HG03064 (cell line): Measurements from ENCODE around the gene MDM1.

Experiments
- ATAC-seq: cut with Tn5 transposase; IDR thresholded peaks from one replicate; pipeline ENCODE4 v1.9.1; 2021; ENCODE audit warnings: low read depth; ENCODE audit not compliant: unreplicated experiment

The MDM1 gene, protein sequence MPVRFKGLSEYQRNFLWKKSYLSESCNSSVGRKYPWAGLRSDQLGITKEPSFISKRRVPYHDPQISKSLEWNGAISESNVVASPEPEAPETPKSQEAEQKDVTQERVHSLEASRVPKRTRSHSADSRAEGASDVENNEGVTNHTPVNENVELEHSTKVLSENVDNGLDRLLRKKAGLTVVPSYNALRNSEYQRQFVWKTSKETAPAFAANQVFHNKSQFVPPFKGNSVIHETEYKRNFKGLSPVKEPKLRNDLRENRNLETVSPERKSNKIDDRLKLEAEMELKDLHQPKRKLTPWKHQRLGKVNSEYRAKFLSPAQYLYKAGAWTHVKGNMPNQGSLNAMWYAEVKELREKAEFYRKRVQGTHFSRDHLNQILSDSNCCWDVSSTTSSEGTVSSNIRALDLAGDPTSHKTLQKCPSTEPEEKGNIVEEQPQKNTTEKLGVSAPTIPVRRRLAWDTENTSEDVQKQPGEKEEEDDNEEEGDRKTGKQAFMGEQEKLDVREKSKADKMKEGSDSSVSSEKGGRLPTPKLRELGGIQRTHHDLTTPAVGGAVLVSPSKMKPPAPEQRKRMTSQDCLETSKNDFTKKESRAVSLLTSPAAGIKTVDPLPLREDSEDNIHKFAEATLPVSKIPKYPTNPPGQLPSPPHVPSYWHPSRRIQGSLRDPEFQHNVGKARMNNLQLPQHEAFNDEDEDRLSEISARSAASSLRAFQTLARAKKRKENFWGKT

DNA sequence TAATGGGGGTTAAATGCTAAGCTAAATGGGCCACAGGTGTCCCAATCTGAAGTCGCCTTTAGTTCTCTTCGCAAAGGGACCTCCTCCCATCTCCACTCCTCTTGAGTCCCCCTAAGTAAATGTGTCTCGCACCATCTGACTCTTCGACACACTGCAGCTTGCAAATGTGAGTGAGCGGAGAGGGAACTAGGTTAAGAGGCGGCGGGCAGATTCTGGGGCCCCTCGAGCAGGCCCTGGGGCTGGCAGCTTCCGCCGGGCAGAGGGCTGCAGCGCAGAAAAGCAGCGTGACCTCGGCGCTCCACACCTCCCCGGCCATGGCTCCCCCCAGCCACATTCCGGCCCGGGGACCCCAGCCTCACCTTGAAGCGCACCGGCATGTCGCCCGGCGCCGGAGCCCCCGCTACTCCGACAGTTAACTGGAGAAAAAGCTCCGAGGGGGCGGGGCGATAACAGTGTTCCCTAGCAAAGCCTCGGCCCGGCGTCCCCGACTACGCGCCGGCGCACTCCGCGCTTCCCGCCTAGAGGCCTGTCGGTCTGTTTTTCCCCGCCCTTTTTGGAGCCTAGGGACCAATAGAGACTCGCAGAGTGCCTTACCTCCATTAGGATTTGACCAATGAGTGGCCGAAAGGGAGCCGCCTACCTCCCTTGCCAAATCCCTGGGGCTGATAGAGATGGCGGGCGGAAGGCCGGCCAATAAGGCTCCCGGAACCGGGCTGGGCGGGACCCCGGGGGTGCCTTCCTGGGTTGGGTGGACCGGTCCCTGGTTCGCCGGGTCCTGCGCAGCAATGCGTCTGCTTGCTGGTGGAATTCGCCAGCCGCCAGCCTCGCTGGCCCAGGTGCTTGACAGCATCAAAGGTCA lies at the start of gene MDM1:
MDM1 (minus strand) TSS at position 494 of the 859 bp plus-strand sequence; CDS start at position 377, 117 bp downstream.
- peak; percentile 98 for ATAC-seq

DNA sequence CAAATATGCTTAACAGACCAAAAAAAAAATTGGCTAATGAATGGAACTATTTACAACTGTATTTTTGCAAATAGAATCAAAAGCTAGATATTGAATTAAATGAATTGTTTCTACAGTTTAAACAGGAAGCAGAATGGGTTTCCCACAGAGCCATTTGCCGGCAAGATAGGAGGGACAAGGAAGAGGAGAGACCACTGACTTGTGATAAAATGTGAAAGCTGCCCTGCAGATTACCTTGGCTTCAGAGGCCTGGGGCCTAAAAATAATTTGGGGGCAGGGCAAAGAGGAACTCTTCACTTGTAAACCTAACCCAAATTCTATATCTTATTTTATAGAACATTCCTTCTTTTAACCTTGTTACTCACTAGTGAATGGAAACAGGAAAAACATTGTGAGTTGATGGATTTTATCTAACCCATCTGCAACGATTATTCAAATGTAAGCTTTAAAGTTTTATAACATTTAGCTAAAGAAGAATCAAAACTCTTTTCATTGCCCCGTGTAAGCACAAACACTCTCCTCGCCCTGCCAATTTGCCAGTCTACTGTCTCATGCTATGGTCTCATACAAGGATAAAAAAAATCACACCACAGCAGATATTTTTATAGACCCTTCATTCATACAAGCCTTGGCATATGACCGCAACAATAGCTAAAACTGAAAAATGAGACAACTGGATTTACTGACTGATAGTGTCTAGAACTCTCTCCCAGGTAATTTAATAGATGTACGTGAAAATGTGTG lies 49.5 kb upstream of the MDM1 start:
- ATAC-seq, result no peak

DNA sequence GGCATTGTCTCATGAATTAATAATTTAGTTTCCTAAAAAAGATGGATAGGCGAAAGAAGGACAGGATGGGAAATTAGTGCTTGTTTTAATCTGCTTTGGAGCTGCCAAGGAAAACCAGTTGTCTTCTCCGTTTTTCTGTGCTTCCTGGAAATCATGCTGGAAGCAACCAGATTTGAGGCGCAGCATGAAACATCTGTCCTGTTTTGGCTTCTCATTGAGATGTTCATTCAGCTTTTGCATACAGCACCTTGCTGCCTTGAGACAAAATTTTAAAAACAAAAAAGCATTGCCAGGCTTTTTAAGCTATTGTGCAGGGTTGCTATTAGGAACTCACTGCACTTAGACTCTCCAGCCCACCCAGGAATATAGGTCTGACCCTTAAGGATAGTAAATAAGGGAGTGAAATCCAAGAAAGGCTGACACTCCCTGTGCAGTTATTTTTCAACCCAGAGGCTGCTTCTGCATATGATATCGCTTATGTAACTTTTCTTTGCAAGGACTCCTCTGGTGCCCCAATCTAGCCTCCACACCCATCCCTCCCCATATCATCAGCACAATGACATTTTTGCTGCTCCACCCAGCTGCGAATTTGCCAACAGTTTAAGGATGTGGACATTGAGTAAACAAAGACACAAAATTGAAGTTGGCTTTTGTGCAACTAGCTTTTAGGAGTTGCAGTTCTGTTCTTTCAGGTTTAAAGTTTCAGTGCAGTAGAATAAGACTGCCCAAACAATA lies 46.9 kb upstream of the MDM1 start:
- no peak for ATAC-seq

DNA sequence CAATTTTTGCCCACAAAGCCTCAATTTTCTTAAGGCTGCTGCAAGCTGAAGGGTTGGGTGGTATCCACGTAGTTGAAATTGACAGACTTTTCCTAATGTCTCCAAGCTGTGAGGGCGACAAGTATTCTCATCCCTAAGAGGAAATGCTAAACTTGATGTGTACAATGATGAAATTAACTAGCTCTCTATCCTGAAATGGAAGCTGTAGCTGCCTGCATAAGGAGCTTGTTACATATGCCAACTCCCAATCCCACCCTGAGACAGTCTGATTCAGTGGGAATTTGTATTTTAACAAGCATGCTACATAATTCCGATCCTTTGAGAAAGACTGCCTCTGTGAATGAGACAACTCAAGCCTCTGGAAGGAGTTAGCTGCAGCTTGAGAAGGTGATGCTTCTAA lies 45.7 kb upstream of the MDM1 start:
- ATAC-seq, result no peak

DNA sequence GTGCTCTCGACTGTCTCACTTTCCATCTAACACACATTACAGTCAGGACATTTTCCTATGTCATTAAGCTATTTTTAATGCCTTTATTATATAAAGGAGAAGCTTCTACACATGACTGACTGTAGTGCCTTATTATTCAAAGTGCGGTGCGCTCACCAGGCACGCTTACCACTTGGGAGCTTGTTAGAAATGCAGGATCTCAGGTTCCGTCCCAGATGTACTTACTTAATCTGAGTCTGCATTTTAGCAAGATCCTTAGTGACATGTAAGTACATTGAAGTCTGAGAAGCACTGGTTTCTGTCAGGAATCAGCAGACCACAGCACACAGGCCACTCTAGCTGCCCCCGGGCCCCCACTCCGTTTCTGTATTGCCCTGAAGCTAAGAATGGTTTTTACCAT lies 44.7 kb upstream of the MDM1 start:
- ATAC-seq, result no peak

DNA sequence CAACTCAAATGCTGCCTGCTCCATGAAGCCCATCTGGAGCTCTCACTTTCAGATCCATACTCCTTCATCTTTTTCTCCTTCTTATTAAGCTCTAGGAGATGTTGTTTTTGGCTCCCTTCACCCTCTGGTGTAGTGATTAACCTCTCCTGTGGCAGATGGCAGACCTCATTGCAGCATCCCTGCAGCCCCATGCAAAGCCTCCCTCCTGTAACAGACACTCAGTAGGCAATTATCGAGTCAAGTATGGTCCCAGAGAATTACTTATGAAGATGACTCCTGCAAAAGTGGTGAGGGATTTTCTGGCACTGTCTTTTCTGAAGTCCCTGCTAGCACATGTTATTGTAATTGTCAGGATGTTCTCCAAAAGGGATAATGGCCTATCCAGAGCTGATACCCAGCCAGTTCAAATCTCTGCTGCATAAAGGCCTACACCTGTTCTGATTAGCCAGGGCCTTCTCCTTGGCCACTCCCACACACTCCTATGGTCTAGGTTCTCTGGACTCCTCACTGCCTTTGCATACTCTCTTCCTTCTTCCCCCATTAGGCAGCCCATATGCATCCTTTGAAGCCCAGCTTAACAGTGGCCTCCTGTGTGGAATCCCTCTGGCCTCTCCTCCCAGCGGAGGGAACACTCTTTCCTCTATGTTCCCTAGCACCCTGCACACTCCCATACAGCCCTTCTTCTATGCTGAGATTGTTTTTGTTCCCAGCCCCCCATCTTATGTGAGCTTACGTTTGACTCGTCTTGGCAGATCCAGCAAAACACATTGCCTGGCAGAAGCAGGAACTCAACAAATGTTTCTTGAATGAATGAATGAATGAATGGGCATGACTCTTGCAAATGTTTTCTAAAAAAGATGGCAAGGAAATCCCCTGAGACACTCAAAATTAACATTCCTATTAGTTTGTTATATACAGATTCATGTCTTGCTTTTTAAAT lies 43.9 kb upstream of the MDM1 start:
- ATAC-seq, result no peak

DNA sequence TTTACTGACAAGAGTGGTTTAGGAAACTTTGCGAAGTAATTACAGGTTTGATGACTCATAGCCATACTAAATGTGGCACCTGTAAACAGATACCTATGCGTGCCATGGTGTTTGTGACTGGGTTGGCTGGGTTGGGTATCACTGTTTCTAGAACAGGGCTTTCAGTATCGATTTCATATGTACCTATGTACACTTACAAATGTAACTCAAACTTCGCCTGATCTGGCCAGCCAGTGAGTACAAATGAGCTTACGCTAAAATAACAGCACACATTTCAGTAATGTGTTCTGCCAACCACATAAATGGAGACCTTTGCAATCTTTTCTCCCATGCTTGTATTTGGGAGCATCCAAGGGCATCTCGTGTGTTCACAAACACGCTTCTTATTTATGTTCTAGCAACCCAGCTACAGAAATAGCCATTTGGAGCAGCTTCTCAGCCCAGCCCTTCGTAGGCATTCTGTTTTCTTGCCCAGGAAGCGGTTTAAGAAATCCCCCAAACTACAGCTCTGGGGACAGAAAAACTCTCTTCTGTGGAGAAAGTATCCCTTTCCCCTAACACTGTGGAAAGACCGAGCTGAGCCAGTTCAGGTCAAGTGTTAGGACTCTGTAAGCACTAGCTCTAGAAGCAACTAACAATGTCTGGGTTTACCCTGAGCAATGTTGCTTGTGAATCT lies 42.3 kb upstream of the MDM1 start:
- ATAC-seq, result peak; percentile 92

DNA sequence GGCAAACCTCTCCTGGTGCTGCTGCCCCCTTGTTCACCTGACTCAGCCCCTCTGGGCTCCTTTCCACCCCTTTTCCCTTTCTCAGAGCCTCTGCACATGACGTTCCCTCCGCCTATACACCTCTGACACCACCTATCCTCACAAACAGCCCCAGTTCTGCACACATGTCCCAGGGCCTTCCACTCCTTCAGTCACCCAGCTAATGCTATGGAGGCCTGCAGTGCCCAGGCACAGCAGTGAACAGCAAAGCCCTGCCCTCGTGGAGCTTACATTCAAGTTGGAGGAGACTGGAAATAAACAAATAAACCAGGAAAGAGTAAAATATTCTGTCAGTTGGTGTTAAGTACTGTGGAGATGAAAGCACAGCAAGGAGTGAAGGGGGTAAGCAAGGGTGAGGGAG lies 38.5 kb upstream of the MDM1 start:
- no peak for ATAC-seq

DNA sequence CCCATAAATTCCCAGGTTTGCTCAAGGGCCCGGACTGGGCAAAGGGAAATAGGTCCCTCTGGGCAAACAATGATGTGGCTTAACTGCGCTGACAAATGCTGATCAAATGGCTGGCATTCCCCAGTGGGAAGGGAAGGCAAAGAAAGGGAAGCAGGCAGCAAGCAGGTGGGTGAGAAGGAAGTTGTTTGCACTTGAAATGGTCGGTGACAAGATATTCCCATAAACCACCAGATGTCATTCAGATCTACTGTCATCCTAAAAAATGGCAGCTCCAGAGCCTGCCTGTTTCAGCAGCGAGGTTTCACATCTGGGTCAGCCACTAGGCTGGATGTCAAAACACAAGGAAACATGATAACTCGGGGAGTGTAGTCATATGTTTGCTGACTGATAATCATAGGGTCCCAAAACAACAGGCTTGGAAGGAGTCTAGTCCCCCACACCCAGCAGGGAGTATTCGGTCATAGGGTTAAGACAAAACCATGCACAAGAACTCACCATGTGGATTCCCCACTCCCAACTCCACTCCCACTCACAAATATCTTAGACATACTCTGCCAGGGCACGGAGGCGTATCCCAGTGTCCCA lies 37.9 kb upstream of the MDM1 start:
- no peak for ATAC-seq

DNA sequence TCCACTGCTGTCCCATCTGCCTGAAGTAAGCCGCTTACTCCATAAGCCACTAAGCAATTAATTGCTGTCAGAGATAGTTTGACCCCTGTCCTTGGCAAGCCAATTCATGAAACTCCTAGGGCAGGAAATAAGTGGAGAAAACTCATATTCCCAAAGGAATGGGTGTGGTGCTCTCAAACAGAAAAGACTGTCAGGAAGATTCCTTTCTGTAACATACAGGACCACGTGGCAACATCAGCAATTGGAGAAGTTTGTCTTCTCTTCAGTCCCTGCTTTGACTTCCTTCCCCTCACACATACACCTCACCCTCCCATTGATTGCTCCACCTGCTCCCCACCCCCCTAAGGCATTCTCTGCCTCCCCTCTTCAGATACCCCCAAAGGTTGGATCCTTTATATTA lies 36.2 kb upstream of the MDM1 start:
- ATAC-seq, result no peak

DNA sequence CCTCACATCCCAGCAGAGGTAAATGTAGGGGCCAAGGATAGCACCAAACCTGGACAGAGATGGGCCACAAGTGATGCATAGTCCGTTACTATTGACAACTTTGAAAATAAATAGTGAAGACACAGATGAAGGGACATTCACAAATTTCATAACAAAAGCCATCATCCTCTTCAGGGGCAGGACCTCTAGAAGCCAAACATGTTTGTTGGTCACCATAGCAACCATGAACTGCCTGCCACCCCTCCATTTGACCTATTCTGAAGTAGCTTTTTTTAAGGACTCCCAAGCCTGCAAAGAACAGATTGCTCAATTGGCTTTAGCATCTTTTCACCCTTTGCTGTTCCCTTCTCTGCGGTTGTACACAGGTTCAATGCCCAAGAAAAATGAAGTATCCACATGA lies 35.7 kb upstream of the MDM1 start:
- ATAC-seq, result no peak

DNA sequence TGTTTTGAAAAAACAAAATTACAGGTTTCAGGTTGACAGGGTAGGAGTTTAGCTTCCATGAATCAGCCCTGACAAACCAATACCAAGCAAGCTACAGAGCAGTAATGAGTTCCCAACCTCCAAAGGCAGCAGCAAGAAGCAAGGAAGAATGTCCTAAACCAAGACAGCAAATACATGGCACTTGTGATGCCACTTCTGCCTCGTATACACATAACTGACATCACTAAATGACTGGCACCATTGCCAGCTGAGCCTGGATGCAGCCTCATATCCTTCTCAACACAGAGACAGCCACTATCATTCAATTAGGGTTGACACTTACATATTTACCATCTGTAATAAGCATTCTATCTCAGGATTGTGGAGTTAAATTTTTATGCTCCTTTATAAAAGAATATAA lies 35.0 kb upstream of the MDM1 start:
- no peak for ATAC-seq

DNA sequence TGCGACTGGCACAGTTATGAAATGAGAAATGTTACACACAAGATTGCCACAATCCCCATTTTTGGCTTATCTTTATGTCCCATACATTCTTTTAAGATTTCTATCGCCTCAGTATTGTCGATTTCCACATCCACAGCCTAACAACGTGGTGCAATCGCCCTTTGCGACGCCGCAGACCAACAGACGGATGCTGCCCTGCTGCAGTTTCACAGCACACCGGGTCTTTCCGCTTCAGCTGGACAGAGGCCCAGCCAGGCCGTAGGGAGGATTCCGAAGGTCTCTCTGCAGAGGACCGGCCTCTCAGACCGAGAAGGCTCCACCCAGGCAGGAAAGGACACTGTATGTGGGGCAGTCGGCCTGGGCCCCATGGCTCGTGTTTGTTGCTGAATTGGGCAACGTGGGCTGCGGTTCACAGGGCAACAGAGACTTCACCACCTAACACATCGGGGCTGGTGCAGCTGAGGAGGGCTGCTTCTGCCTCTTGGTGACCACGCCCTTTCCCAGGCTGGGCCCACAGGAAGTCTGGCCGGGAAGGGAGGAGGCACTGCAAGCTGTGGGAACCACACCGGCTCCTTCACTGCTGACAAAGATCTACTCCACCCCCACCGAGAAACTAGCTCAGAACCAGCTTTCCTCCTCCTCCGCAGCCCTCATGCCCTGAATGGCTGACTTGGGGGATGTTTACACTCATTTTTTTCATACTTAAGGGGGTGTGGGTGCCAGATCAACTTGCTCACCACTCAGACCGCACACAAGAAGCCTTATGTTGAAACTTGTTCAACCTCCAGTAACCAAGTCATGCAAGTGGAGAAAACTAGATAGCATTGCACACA lies 32.9 kb upstream of the MDM1 start:
- ATAC-seq, result peak; percentile 81

DNA sequence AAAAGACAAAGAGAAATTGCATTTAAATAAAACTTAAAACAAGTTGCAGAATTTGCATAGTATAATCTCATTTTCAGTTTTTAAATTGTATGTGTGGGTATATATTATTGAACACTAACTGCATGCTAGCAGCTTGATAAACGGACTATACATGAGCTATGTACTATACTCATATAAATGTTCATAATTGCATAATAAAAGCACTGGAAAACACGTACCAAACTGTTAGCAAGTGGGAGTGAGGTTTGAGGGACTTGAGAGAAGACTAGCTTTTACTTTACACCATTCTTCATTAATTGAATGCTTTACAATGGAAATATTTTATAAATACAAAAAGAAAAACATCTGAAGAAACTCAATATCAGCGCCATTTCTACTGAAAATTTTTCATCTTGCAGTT lies 32.2 kb upstream of the MDM1 start:
- ATAC-seq, result no peak

DNA sequence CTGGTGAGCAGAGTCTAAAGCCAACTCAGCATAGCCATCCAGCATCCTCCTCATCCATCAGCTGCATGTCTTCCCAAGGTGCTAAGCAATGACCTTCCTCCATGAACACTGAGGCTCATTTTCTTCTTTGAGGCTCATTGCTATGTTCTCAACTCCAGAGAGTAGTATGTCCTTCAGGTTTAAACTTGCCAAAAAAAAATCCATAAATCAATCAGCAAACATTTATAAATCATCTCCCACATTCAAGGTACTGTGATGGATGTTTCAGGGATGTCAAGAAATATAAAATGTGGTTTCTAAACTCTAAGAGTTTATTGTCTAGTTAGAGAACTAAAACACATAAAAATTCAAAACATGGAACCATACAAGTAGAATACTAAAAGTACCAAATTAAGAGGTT lies 29.8 kb upstream of the MDM1 start:
- ATAC-seq, result no peak

DNA sequence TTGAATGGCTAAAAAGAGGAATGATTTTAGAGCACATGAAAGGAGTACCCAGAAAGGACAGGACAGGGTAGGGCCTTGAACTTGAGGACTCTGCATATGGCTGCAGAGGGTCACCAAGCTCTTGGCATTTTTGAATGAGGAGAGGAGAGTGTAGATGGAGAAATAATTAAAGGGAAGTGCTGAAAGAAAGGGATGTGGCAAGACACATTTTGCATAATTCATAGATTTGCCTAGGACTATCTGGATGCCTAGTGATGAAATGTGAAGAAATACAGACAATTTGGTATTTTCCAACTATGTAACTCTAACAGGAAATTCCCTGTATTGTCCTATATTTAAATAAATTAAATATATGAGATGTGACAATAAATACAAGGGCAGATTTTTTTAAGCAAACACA lies 27.5 kb upstream of the MDM1 start:
- ATAC-seq, result no peak
